Heart right ventricle (tissue), 16 donors: Measurements from ENCODE around the gene MIB1. TPM values are rescaled to one million over a fixed set of nuclear protein-coding genes. Genes with fewer than 3 reads are reported as not detected.
"Not testable (repeated sequence)": the region's sequence is repeated elsewhere in the genome, so short reads cannot be mapped to it uniquely, and the experiment has no call there.

ENCODE experiments used
- ATAC-seq, 8 donors: fragments of 200-7000 bp; cut with Tn5 transposase; one replicate each; pipeline ENCODE4 v1.9.1; 2020; ENCODE audit warnings: mild to moderate bottlenecking in 8 of 8, moderate library complexity in 8 of 8, moderate number of reproducible peaks in 1 of 8
- DNase-seq, 2 donors: peaks; one replicate each; pipeline ENCODE4 v3.0.0-alpha.2; 2020
- H3K27ac ChIP-seq, 10 donors: fragments of 200-600 bp; sonication (generic) in 2 of 10; one replicate each; pipeline versions ENCODE4 v1.5.0 to v1.8.0; 2020 to 2022; ENCODE audit warnings: mild to moderate bottlenecking in 3 of 10
- H3K27me3 ChIP-seq, 7 donors: fragments of 200-600 bp; one replicate each; pipeline ENCODE4 v1.8.0; 2021 to 2022; ENCODE audit warnings: mild to moderate bottlenecking in 2 of 7
- H3K36me3 ChIP-seq, 9 donors: fragments of 200-600 bp; sonication (generic) in 1 of 9; one replicate each; pipeline versions ENCODE4 v1.5.0 to v1.8.0; 2020 to 2022; ENCODE audit warnings: mild to moderate bottlenecking in 2 of 9
- H3K4me1 ChIP-seq, 9 donors: fragments of 200-600 bp; sonication (generic) in 1 of 9; one replicate each; pipeline versions ENCODE4 v1.5.0 to v1.8.0; 2020 to 2022; ENCODE audit warnings: mild to moderate bottlenecking in 4 of 9
- H3K4me3 ChIP-seq, 10 donors: fragments of 200-600 bp; sonication (generic) in 2 of 10; one replicate each; pipeline versions ENCODE4 v1.5.0 to v1.8.0; 2020 to 2022; ENCODE audit warnings: mild to moderate bottlenecking in 7 of 10, moderate library complexity in 2 of 10
- H3K9me3 ChIP-seq, 11 donors: fragments of 200-600 bp in 10 of 11; sonication (generic) in 2 of 11; one replicate each; pipeline versions ENCODE4 v1.5.0 to v1.8.0; 2013 to 2022; ENCODE audit warnings: mild to moderate bottlenecking in 2 of 11, control low read depth in 1 of 11, moderate library complexity in 1 of 11
- CTCF ChIP-seq, 9 donors: fragments of 200-600 bp; sonication (generic) in 2 of 9; IDR thresholded peaks; one replicate each; pipeline versions ENCODE4 v1.5.0 to v1.8.0; 2021 to 2022; ENCODE audit warnings: antibody characterized with exemption in 9 of 9, mild to moderate bottlenecking in 5 of 9, moderate library complexity in 1 of 9
- WGBS, 2 donors: extraction: QIAGEN DNeasy Blood & Tissue Kit; methylation state at CpG; one replicate each; pipeline ENCODE4 v1.1.7; 2013; ENCODE audit warnings: inconsistent platforms in 1 of 2; 5-methylcytosine and 5-hydroxymethylcytosine counted together
- intact Hi-C, 10 donors: fragments of 100-400 bp; cut with DNase I; formaldehyde crosslinking; loops; one replicate each; pipeline versions ENCODE4 v1.11.1 to v1.14.2; 2022
- polyA plus RNA-seq, 2 donors: library from polyadenylated mRNA; stranded (reverse); fragments of 200-250 nt; gene quantifications; one replicate each; pipeline ENCODE4 v1.2.3, GENCODE V29; 2013
- total RNA-seq, 10 donors: library from RNA; stranded (reverse); fragmentation: NEBNext Ultra II Directional in 3 of 10; extraction: Animal tissue kit (Norgen Biotek cat#: 25700) in 3 of 10; gene quantifications; one replicate each; pipeline versions ENCODE4 v1.2.1 to v1.2.4, GENCODE V29; 2021 to 2023
- donor health status: Arrhythmogenic right ventricular cardiomyopathy.
- donor health status: ischemic (EF 13 %, LVEDD 7.1; RV severe dilation, severe dysfunction).
- donor health status: healthy with polysubstance abuse.
- donor health status: DM: no; HTN: yes; CAD: no.
- donor health status: DM: no; HTN: no; CAD: no.
- donor health status: ischemic (EF 25% LVEDD 6.9; RV normal size, moderate dysfunction).
- donor health status: ischemic (EF 25% LVEDD 5.7; RV mildly dilated, moderate dysfunction).
- donor health status: healthy.
- donor health status: DM: yes; HTN: yes; CAD: no.
- donor health status: Ischemic cardiomyopathy.
- donor health status: ischemic (EF 35%, LVEDD 5.7; RV mildly dilated, moderate dysfunction).
- donor health status: nonischemic (EF 11% LVEDD 7.7; RV severe dilation, severe dysfunction).
- donor health status: DM: yes; HTN: yes; CAD: no.
- donor health status: PGD.
- donor health status: ischemic (EF 29% LVEDD 5.4; RV normal size, mild dysfunction).
- donor health status: nonischemic (EF 23%, LVEDD 6.1; RV moderate dilation, normal function).

The MIB1 gene
- total and polyA plus RNA-seq, 12 donors: 3.7 to 32.2 (median 25.0) TPM

GRCh38 chr18:21702602-21703001 is 38.0 kb upstream of the MIB1 start:
- Histone ChIP-seq H3K27ac (peak overlapping the region in 1 of 10 donors; percentile 95), H3K4me1 (peaks cover 0 to 24% (median 13%) of the 10 kb centered on the region in 9 donors), H3K4me3 (peak overlapping the region in 1 of 10 donors; percentile 96), H3K27me3 (no peaks in the 10 kb centered on the region), H3K36me3 (peaks cover 0 to 41% (median 0%) of the 10 kb centered on the region in 9 donors), H3K9me3 (no peaks in the 10 kb centered on the region)
- intact Hi-C loops: loop anchor here in 5 of 10 donors (5.0 to 10.0 kb wide), 5 partner anchors 40 to 100 kb away; partner anchors contain the start of genes SNRPD1 (in 2 of the 5), ESCO1 (in 1 of the 5) and MIB1 (in 1 of the 5)
- no peak for DNase-seq
- WGBS, 2 donors: 92% methylated on average over 5 of the region's 5 CpGs
- ATAC-seq: no peak
- TF ChIP-seq CTCF (IDR thresholded peaks at IDR 0.05): no peak

- H3K27me3 ChIP-seq: no peaks in the 10 kb centered on the region
- no peak for TF ChIP-seq CTCF (IDR thresholded peaks at IDR 0.05)
- peaks cover 0 to 34% (median 0%) of the 10 kb centered on the region in 9 donors for H3K36me3 ChIP-seq
- 10% methylated on average over 17 of the region's 17 CpGs for WGBS, 2 donors
- peak overlapping the region in 9 of 10 donors; percentile 85 to 95 (median 89) for H3K27ac ChIP-seq
- intact Hi-C loops: loop anchor here in 5 of 10 donors (5.0 to 10.0 kb wide), 5 partner anchors 39 to 101 kb away; partner anchors contain the start of genes SNRPD1 (in 2 of the 5), ESCO1 (in 1 of the 5) and MIB1 (in 1 of the 5)
- ATAC-seq (peak in 1 of 8 donors; percentile 5), DNase-seq (no peak)
- H3K4me3 ChIP-seq: peak overlapping the region; percentile 64 to 96 (median 84)
- H3K4me1 ChIP-seq: peaks cover 0 to 24% (median 13%) of the 10 kb centered on the region in 9 donors
- H3K9me3 ChIP-seq: no peaks in the 10 kb centered on the region
These were observed 37.3 kb upstream of the MIB1 start for GRCh38 chr18:21703241-21703820.

GRCh38 chr18:21704603-21705364 is 35.8 kb upstream of the MIB1 start, which contains the start of gene ABHD3:
ABHD3 (minus strand) TSS chr18:21704774; CDS start chr18:21704665, 109 bp downstream.
- H3K9me3 ChIP-seq: no peaks in the 10 kb centered on the region
- intact Hi-C loops: loop anchor here in 5 of 10 donors (1.0 to 10.0 kb wide), 7 partner anchors 36 to 102 kb away; partner anchors contain the start of genes MIB1 (in 3 of the 5), SNRPD1 (in 2 of the 5) and ESCO1 (in 1 of the 5)
- no peaks in the 10 kb centered on the region for H3K27me3 ChIP-seq
- 2 to 3% methylated on average over 58 to 60 of the region's 60 CpGs for WGBS, 2 donors
- peak within 1 kb of the TSS; percentile 64 to 96 (median 84) for H3K4me3 ChIP-seq
- H3K36me3 ChIP-seq: peaks cover 0 to 19% (median 0%) of the 10 kb centered on the region in 9 donors
- TF ChIP-seq CTCF (IDR thresholded peaks at IDR 0.05): peak; percentile 24 to 70 (median 42)
- H3K4me1 ChIP-seq: peaks cover 0 to 24% (median 13%) of the 10 kb centered on the region in 9 donors
- ATAC-seq (peak; percentile 99 to 100 (median 100)), DNase-seq (peak; percentile 92 to 95)
- peak within 1 kb of the TSS in 9 of 10 donors; percentile 85 to 95 (median 89) for H3K27ac ChIP-seq

GRCh38 chr18:21706386-21706865 is 34.2 kb upstream of the MIB1 start:
- DNase-seq (no peak), ATAC-seq (no peak)
- no peak overlapping the region for H3K4me3 ChIP-seq
- no peaks in the 10 kb centered on the region for H3K27me3 ChIP-seq
- 98 to 100% methylated on average over 26 to 27 of the region's 28 CpGs for WGBS, 2 donors
- no peaks in the 10 kb centered on the region for H3K9me3 ChIP-seq
- H3K4me1 ChIP-seq: peaks cover 0 to 19% (median 13%) of the 10 kb centered on the region in 9 donors
- intact Hi-C loops: loop anchor here in 4 of 10 donors (2.0 to 10.0 kb wide), 4 partner anchors 58 to 92 kb away; partner anchors contain the start of gene SNRPD1 (in 2 of the 4)
- H3K36me3 ChIP-seq: peaks cover 0 to 8% (median 0%) of the 10 kb centered on the region in 9 donors
- TF ChIP-seq CTCF (IDR thresholded peaks at IDR 0.05): no peak
- H3K27ac ChIP-seq: no peak overlapping the region

GRCh38 chr18:21707130-21707529 is 33.5 kb upstream of the MIB1 start:
- H3K36me3 ChIP-seq, H3K9me3 ChIP-seq, ATAC-seq, H3K27ac ChIP-seq, H3K27me3 ChIP-seq, H3K4me3 ChIP-seq, DNase-seq: not testable (repeated sequence)
- intact Hi-C loops: loop anchor here in 4 of 10 donors (2.0 to 10.0 kb wide), 4 partner anchors 58 to 92 kb away; partner anchors contain the start of gene SNRPD1 (in 2 of the 4)
- 79 to 80% methylated on average over 7 of the region's 7 CpGs for WGBS, 2 donors
- H3K4me1 ChIP-seq: peaks cover 0 to 19% (median 13%) of the 10 kb centered on the region in 9 donors
